Loucy (cell line): ENCODE data around the gene SOD1.

Experiments
- H2AFZ ChIP-seq: fragments of 200-600 bp; sonication (generic); 2 replicates; pipeline ENCODE4 v1.6.0; 2016; ENCODE audit warnings: antibody characterized with exemption, mild to moderate bottlenecking, low read length, moderate library complexity
- H3F3A ChIP-seq: fragments of 200-600 bp; 2 replicates; pipeline ENCODE4 v1.6.0; 2016; ENCODE audit warnings: antibody characterized with exemption, low read depth, mild to moderate bottlenecking
- H3K27me3 ChIP-seq: fragments of 200-600 bp; sonication (generic); 2 replicates; pipeline ENCODE4 v1.6.1; 2014; ENCODE audit warnings: low read length, mild to moderate bottlenecking; ENCODE audit not compliant: insufficient read depth, poor library complexity, severe bottlenecking
- H3K36me3 ChIP-seq: fragments of 200-600 bp; sonication (generic); 2 replicates; pipeline ENCODE4 v1.6.1; 2016; ENCODE audit warnings: low read length; ENCODE audit not compliant: insufficient read depth
- H3K4me1 ChIP-seq: fragments of 200-600 bp; sonication (generic); 2 replicates; pipeline ENCODE4 v1.5.1; 2014; ENCODE audit warnings: low read length, mild to moderate bottlenecking; ENCODE audit not compliant: insufficient read depth, poor library complexity, severe bottlenecking
- H3K4me2 ChIP-seq: fragments of 200-600 bp; sonication (generic); 2 replicates; pipeline ENCODE4 v1.6.0; 2014; ENCODE audit warnings: antibody characterized with exemption, low read length, low read depth, mild to moderate bottlenecking; ENCODE audit not compliant: poor library complexity, severe bottlenecking
- H3K4me3 ChIP-seq: fragments of 200-600 bp; sonication (generic); 2 replicates; pipeline ENCODE4 v1.5.1; 2014; ENCODE audit warnings: low read length, mild to moderate bottlenecking, mixed read lengths; ENCODE audit not compliant: poor library complexity, severe bottlenecking
- H3K79me2 ChIP-seq: fragments of 200-600 bp; sonication (generic); 2 replicates; pipeline ENCODE4 v1.6.1; 2014; ENCODE audit warnings: low read length; ENCODE audit not compliant: insufficient read depth
- H3K9ac ChIP-seq: fragments of 200-600 bp; sonication (generic); 2 replicates; pipeline ENCODE4 v1.6.0; 2014; ENCODE audit warnings: mild to moderate bottlenecking, low read depth, low read length, moderate library complexity; ENCODE audit not compliant: poor library complexity, severe bottlenecking
- H3K9me2 ChIP-seq: fragments of 200-600 bp; sonication (generic); replicated peaks from 2 replicates; pipeline ENCODE4 v1.6.1; 2016; ENCODE audit warnings: low read depth, low read length, mixed read lengths
- H3K9me3 ChIP-seq: fragments of 200-600 bp; sonication (generic); 2 replicates; pipeline ENCODE4 v1.6.1; 2014; ENCODE audit warnings: mild to moderate bottlenecking, antibody characterized with exemption, low read length, low read depth; ENCODE audit not compliant: insufficient read depth
- H4K20me1 ChIP-seq: fragments of 200-600 bp; sonication (generic); 2 replicates; pipeline ENCODE4 v1.6.0; 2014; ENCODE audit warnings: antibody characterized with exemption, low read length, mild to moderate bottlenecking; ENCODE audit not compliant: insufficient read depth, poor library complexity, severe bottlenecking
- CTCF ChIP-seq: fragments of 200-600 bp; sonication (generic); conservative IDR thresholded peaks from 2 replicates; pipeline ENCODE4 v1.5.1; 2014; ENCODE audit warnings: mild to moderate bottlenecking, antibody characterized with exemption, low read length
- EZH2phosphoT487 ChIP-seq: fragments of 200-600 bp; IDR thresholded peaks from 2 replicates; pipeline ENCODE4 v1.6.1; 2018; ENCODE audit warnings: antibody characterized with exemption, mild to moderate bottlenecking, moderate library complexity, borderline replicate concordance

The SOD1 gene

GRCh38 chr21:31688603-31689368 lies 29.3 kb downstream of the SOD1 start:
- H3K9ac ChIP-seq = no peak overlapping the region
- no peaks in the 10 kb centered on the region for H3K9me2 ChIP-seq
- H3K79me2 ChIP-seq = no peaks in the 10 kb centered on the region
- no peak overlapping the region for H2AFZ ChIP-seq
- no peaks in the 10 kb centered on the region for H3K9me3 ChIP-seq
- H4K20me1 ChIP-seq = peaks cover 5% of the 10 kb centered on the region
- no peak overlapping the region for H3K4me2 ChIP-seq
- 0 out of 2 replicates have a peak, but pooled peaks cover 4% of the 10 kb centered on the region for H3F3A ChIP-seq
- H3K4me1 ChIP-seq = no peaks in the 10 kb centered on the region
- TF ChIP-seq CTCF (no peak), EZH2phosphoT487 (no peak)
- peaks cover 93% of the 10 kb centered on the region for H3K36me3 ChIP-seq
- no peak overlapping the region for H3K4me3 ChIP-seq
- no peaks in the 10 kb centered on the region for H3K27me3 ChIP-seq

DNA sequence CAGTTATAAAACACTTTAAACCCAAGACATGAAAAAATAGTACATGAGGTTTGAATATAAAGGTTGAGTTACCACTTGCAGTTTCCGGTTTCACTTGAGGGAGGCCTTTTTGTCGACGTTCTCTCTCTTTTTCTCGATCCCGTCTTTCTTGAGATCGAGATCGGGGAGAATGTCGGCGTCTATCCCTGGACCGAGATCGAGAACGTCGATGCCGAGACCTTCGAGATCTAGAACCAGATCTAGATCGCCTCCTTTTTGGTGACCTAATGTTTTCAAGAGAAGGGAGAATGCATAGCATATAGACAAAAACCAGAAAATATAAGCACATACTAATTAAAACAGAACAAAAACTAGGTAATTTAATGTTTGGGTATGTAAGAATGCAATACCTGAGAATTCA lies 33.7 kb downstream of the SOD1 start:
- Histone ChIP-seq H3K4me2 (no peak overlapping the region), H3K79me2 (no peaks in the 10 kb centered on the region), H2AFZ (no peak overlapping the region), H3K9me3 (no peaks in the 10 kb centered on the region), H3K4me1 (no peaks in the 10 kb centered on the region), H3F3A (0 out of 2 replicates have a peak, but pooled peaks cover 4% of the 10 kb centered on the region), H3K27me3 (no peaks in the 10 kb centered on the region), H3K4me3 (no peak overlapping the region), H3K9me2 (no peaks in the 10 kb centered on the region), H3K36me3 (peaks cover 97% of the 10 kb centered on the region), H4K20me1 (no peaks in the 10 kb centered on the region), H3K9ac (no peak overlapping the region)
- TF ChIP-seq EZH2phosphoT487 (no peak), CTCF (no peak)

GRCh38 chr21:31696424-31696823 lies 36.9 kb downstream of the SOD1 start:
- H3K9ac ChIP-seq = no peak overlapping the region
- no peak overlapping the region for H2AFZ ChIP-seq
- H3K9me3 ChIP-seq = no peaks in the 10 kb centered on the region
- H3K79me2 ChIP-seq = no peaks in the 10 kb centered on the region
- H4K20me1 ChIP-seq = peaks cover 3% of the 10 kb centered on the region
- no peaks in the 10 kb centered on the region for H3F3A ChIP-seq
- H3K36me3 ChIP-seq = peaks cover 97% of the 10 kb centered on the region
- H3K9me2 ChIP-seq = no peaks in the 10 kb centered on the region
- no peak overlapping the region for H3K4me3 ChIP-seq
- no peak for TF ChIP-seq EZH2phosphoT487
- no peak for TF ChIP-seq CTCF
- H3K4me2 ChIP-seq = no peak overlapping the region
- H3K27me3 ChIP-seq = no peaks in the 10 kb centered on the region
- no peaks in the 10 kb centered on the region for H3K4me1 ChIP-seq
